CD4-positive, alpha-beta T cell treated with Interleukin-12 subunit alpha and Interleukin-12 subunit beta, for 1 hour (primary cell): Measurements from ENCODE around the gene GALNT8.
"Not testable (repeated sequence)": the region's sequence is repeated elsewhere in the genome, so short reads cannot be mapped to it uniquely, and the experiment has no call there.

Source experiments
- DNase-seq: peaks from one replicate; pipeline ENCODE4 v3.0.0-alpha.2; 2020

Gene GALNT8

GRCh38 chr12:4744709-4745108 is 24.5 kb downstream of the GALNT8 start:
- no peak for DNase-seq

GRCh38 chr12:4745249-4745648 is 25.0 kb downstream of the GALNT8 start:
- DNase-seq: no peak

GRCh38 chr12:4751654-4752053 is 31.5 kb downstream of the GALNT8 start:
- not testable (repeated sequence) for DNase-seq

- DNase-seq: no peak
Measured at GRCh38 chr12:4762773-4763172, 42.6 kb downstream of the GALNT8 start.

- DNase-seq: no peak
Measured at GRCh38 chr12:4763549-4763948, 43.3 kb downstream of the GALNT8 start.

GRCh38 chr12:4766445-4766844 is 46.2 kb downstream of the GALNT8 start:
- DNase-seq: no peak

- DNase-seq: no peak
Measured at GRCh38 chr12:4767186-4767585, 47.0 kb downstream of the GALNT8 start.

- no peak for DNase-seq
Measured at GRCh38 chr12:4768341-4768740, 48.1 kb downstream of the GALNT8 start.

GRCh38 chr12:4769073-4769472 is 48.9 kb downstream of the GALNT8 start:
- DNase-seq: no peak

- DNase-seq: no peak
Measured at GRCh38 chr12:4771172-4771959, 51.2 kb downstream of the GALNT8 start.

- no peak for DNase-seq
Measured at GRCh38 chr12:4771960-4772566, 51.9 kb downstream of the GALNT8 start.

GRCh38 chr12:4775936-4776335 is 55.7 kb downstream of the GALNT8 start:
- DNase-seq: no peak

GRCh38 chr12:4779749-4780148 is 59.5 kb downstream of the GALNT8 start:
- no peak for DNase-seq

GRCh38 chr12:4780641-4781611 is 60.7 kb downstream of the GALNT8 start:
- DNase-seq: no peak

- DNase-seq: no peak
Measured at GRCh38 chr12:4784404-4785054, 64.3 kb downstream of the GALNT8 start.

GRCh38 chr12:4786795-4787194 is 66.6 kb downstream of the GALNT8 start:
- DNase-seq: no peak

GRCh38 chr12:4787965-4788364 is 67.8 kb downstream of the GALNT8 start:
- DNase-seq: no peak

- no peak for DNase-seq
Measured at GRCh38 chr12:4789776-4790175, 69.6 kb downstream of the GALNT8 start.

- DNase-seq: no peak
Measured at GRCh38 chr12:4791497-4791896, 71.3 kb downstream of the GALNT8 start.

- DNase-seq: no peak
Measured at GRCh38 chr12:4794491-4794890, 74.3 kb downstream of the GALNT8 start.

GRCh38 chr12:4796216-4796615 is 76.0 kb downstream of the GALNT8 start:
- no peak for DNase-seq

- DNase-seq: no peak
Measured at GRCh38 chr12:4796694-4797482, 76.7 kb downstream of the GALNT8 start.
